ENCODE data around the gene CEP131. TPM values are rescaled to one million over a fixed set of nuclear protein-coding genes. Genes with fewer than 3 reads are reported as not detected.

Gene CEP131
- total RNA-seq, 1 donor from 2014 or later = 33.2 TPM

- Mint-ChIP-seq H3K27me3 (no peaks in the 10 kb centered on the region), H3K9me3 (ENCODE audit: low read depth) (no peaks in the 10 kb centered on the region), H3K4me1 (ENCODE audit: low read depth) (peaks cover 2% of the 10 kb centered on the region), H3K36me3 (ENCODE audit: insufficient read depth) (no peaks in the 10 kb centered on the region), H3K27ac (no peak overlapping the region), H3K4me3 (ENCODE audit: low read depth) (no peak overlapping the region)
- no peak for DNase-seq (ENCODE audit: low spot score, unreplicated experiment)
- no peak for TF ChIP-seq CTCF (IDR thresholded peaks at IDR 0.05; ENCODE audit: unreplicated experiment)
Observed at GRCh38 chr17:81159611-81160265, 63.0 kb downstream of the CEP131 start.

GRCh38 chr17:81158688-81159590 is 63.8 kb downstream of the CEP131 start:
- no peak for TF ChIP-seq CTCF (IDR thresholded peaks at IDR 0.05; ENCODE audit: unreplicated experiment)
- Mint-ChIP-seq H3K27ac (no peak overlapping the region), H3K9me3 (ENCODE audit: low read depth) (no peaks in the 10 kb centered on the region), H3K27me3 (no peaks in the 10 kb centered on the region), H3K4me3 (ENCODE audit: low read depth) (no peak overlapping the region), H3K36me3 (ENCODE audit: insufficient read depth) (no peaks in the 10 kb centered on the region), H3K4me1 (ENCODE audit: low read depth) (no peaks in the 10 kb centered on the region)
- DNase-seq (ENCODE audit: low spot score, unreplicated experiment) = no peak

DNA sequence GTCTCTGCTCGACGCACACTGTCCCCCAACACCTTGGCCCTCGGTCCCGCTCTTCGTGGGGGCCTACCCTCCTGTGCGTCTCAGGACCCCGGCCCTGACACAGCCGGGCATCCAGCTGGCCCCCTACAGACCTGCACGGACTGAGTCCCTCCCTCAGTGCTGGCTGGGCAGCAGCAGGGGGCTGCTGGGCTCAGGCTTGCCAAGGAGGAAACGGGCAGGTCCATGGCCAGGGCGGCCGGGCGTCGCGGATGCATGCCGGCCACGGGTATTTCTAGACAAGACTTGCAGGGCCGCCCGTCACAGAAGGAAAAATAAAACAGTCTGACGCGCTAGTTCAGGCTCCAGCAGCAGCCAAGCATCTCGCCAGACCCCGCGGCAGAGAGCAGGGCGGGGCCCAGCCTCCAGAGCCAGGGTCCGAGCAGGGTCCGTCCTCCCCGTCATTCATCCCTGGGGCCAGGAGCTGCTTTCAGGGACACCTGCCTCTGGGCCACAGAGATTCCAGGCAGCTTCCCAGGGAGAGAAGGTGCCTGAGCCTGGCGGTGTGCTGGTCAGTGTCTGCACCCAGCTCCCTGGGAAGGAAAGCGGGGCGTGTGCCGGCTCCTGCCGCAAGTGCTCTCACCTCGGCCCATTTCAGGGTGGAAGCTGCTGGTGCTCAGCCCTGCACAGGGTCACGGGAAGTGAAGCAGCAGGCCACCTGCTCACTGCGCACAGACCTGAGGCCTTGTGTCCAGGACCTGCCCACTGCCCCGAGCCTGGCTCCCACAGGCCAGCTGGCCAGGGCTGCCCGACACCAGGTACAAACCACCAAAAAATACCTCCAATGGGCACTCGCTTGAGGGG is 64.7 kb downstream of the CEP131 start:
- Mint-ChIP-seq H3K36me3 (ENCODE audit: insufficient read depth) (no peaks in the 10 kb centered on the region), H3K27ac (no peak overlapping the region), H3K4me3 (ENCODE audit: low read depth) (no peak overlapping the region), H3K9me3 (ENCODE audit: low read depth) (no peaks in the 10 kb centered on the region), H3K4me1 (ENCODE audit: low read depth) (no peaks in the 10 kb centered on the region), H3K27me3 (no peaks in the 10 kb centered on the region)
- TF ChIP-seq CTCF (IDR thresholded peaks at IDR 0.05; ENCODE audit: unreplicated experiment) = no peak
- no peak for DNase-seq (ENCODE audit: low spot score, unreplicated experiment)

- H3K36me3 Mint-ChIP-seq (ENCODE audit: insufficient read depth) = no peaks in the 10 kb centered on the region
- no peaks in the 10 kb centered on the region for H3K27me3 Mint-ChIP-seq
- no peak for DNase-seq (ENCODE audit: low spot score, unreplicated experiment)
- H3K27ac Mint-ChIP-seq = no peak overlapping the region
- no peak overlapping the region for H3K4me3 Mint-ChIP-seq (ENCODE audit: low read depth)
- TF ChIP-seq CTCF (IDR thresholded peaks at IDR 0.05; ENCODE audit: unreplicated experiment) = no peak
- H3K9me3 Mint-ChIP-seq (ENCODE audit: low read depth) = no peaks in the 10 kb centered on the region
- no peaks in the 10 kb centered on the region for H3K4me1 Mint-ChIP-seq (ENCODE audit: low read depth)
Observed at GRCh38 chr17:81156866-81157805, 65.6 kb downstream of the CEP131 start.
